ENCODE results near the gene GPBP1L1. TPM values are rescaled to one million over a fixed set of nuclear protein-coding genes. Genes with fewer than 3 reads are reported as not detected.
A peak's percentile ranks its signal among the peaks of the same experiment; 100 is the strongest.

GPBP1L1 gene
- total and polyA plus RNA-seq, 2 of the 13 experiments (the other 11 are each of a cell fraction or from before 2014, with no cell fraction given): 45.9 to 86.1 TPM

DNA sequence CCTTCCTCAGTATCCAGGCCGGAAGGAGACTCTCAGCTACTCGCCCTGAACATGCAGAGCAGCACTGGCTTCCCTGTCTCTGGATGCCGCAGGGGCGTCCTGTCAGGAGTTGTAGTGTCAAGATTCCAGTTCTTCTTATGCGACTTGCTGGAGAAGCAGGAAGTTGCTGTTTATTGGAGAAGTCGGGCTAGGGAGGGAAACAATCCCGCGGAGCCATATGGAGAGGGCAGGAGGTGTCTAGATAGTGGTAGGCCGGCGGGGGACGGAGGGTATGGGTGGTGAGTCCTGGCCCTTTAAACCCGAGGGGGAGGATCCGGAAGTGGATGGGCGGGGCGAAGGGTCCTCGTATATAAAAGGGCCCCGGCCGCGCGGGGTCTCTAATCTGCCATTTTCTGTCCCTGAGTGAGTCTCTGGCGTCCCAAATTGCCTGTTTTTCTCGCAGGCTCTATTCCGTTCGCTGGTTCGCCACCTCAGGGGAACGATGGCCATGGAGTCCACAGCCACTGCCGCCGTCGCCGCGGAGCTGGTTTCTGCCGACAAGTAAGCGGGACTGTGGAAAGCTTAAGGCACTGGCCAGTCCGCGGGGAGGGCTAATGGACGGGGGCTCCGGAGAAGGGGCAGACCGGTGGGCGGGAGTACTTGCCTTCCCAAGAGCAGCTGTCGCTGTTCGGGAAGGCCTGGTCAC lies 102.5 kb downstream of the GPBP1L1 start, which contains the start of gene NASP (continued):
- TF ChIP-seq ZUFSP (CRISPR knock-in tag; IDR thresholded peaks at IDR 0.05; ENCODE audit: borderline replicate concordance) (no peak), SP140L (CRISPR knock-in tag; IDR thresholded peaks at IDR 0.05; ENCODE audit: borderline replicate concordance) (no peak; the same call in 1 of the 2 replicates), ZNF660 (CRISPR knock-in tag; IDR thresholded peaks at IDR 0.05; ENCODE audit: borderline replicate concordance, low read depth) (no peak), MLX (CRISPR knock-in tag; IDR thresholded peaks at IDR 0.05) (no peak), FOXK2 (IDR thresholded peaks at IDR 0.05) (no peak)

DNA sequence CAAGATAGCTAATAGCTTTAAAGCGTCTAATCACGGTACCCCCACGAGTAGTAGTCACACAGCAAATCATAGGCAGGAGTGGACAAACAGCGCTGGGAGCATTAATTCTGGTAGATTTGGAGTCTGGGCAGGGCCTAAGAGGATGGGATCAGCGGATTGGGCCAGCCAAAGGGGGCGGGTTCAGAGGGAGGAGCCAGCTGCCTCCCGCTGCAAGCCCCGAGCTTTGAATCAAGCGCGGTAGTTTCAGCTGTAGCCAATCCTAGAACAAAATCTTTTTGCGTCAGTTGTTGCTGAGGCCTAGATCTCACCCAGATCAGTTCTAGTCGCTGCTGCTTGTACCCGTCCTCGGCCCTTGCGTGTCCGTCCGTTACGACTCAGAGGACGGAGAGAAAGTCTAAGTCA lies 103.1 kb downstream of the GPBP1L1 start:
- in situ Hi-C loops (cut with HindIII; ENCODE audit: extremely low pct_ligation_motif_present, low pct_unique_long_range_greater_than_20kb): loop anchor here (25.0 kb wide), 1 partner anchor 221 kb away; no protein-coding TSS in a partner anchor
- ATAC-seq (peak; percentile 90), DNase-seq (ENCODE audit: low spot score) (peak; percentile 95), FAIRE-seq (peak; percentile 91)
- intact Hi-C loops (cut with micrococcal nuclease; ENCODE audit: unreplicated experiment): loop anchor here (5.0 kb wide), 1 partner anchor 169 kb away; the partner anchor contains the start of gene IPP
- Histone ChIP-seq H3K36me3 (replicated peaks in 1 of 2; ENCODE audit: control insufficient read depth in 1 of 2, insufficient read depth in 2 of 2, low read length in 2 of 2) (peaks cover 0 to 5% of the 10 kb centered on the region in 2 experiments; a peak in 2 of 5 replicates), H4K20me1 (ENCODE audit: insufficient read depth, low read length) (peaks cover 34% of the 10 kb centered on the region), H2AFZ (ENCODE audit: low read length) (peak overlapping the region; percentile 97), H3K4me3 (replicated peaks in 1 of 3; ENCODE audit: insufficient read depth in 1 of 3, low read depth in 2 of 3, low read length in 3 of 3) (peak overlapping the region; percentile 90 to 96 (median 95)), H3K9ac (ENCODE audit: insufficient read depth, low read depth, low read length) (peak overlapping the region; percentile 99), H3K27ac (ENCODE audit: extremely low read length, insufficient read depth, low read length) (peak overlapping the region; percentile 98), H3K4me2 (ENCODE audit: low read depth, low read length) (peak overlapping the region; percentile 82), H3K27me3 (ENCODE audit: control insufficient read depth in 1 of 2, insufficient read depth in 2 of 2, low read length in 2 of 2) (no peaks in the 10 kb centered on the region; a peak in 2 of 5 replicates), H3K4me1 (ENCODE audit: insufficient read depth, low read length) (peaks cover 32% of the 10 kb centered on the region), H3K9me3 (ENCODE audit: low read length) (no peaks in the 10 kb centered on the region), H3K79me2 (ENCODE audit: insufficient read depth, low read length) (peaks cover 42% of the 10 kb centered on the region)
- BruUV-seq (replicated peaks): TSS peak; percentile 84
- CTCF ChIA-PET (ENCODE audit: low intra/inter-chr PET ratio, low total read pairs): no interaction called here
- POLR2A ChIA-PET: interaction anchor here (0.6 to 4.5 kb wide), 19 partner anchors 9 to 571 kb away, joined by 3 to 79 read pairs (median 5); partner anchors contain the start of genes AKR1A1, CCDC163, GPBP1L1 and MMACHC
- WGBS (ENCODE audit: low lambda C conversion rate): 0% methylated on average over 16 of the region's 19 CpGs
- TF ChIP-seq ZFP90 (CRISPR knock-in tag; IDR thresholded peaks at IDR 0.05; ENCODE audit: borderline replicate concordance) (0 out of 2 replicates have a peak, but pooled peaks have one; percentile 11), WIZ (CRISPR knock-in tag; IDR thresholded peaks at IDR 0.05) (no peak), RFX5 (IDR thresholded peaks at IDR 0.05; ENCODE audit: low read depth, low read length) (peak; percentile 99), ZNF33B (CRISPR knock-in tag; IDR thresholded peaks at IDR 0.05) (no peak), HNRNPL (IDR thresholded peaks at IDR 0.05; ENCODE audit: low read depth, low read length) (0 out of 2 replicates have a peak, but pooled peaks have one; percentile 46), ZNF432 (CRISPR knock-in tag; IDR thresholded peaks at IDR 0.05; ENCODE audit: borderline replicate concordance) (no peak), CREM (IDR thresholded peaks at IDR 0.05) (peak; percentile 92), CREM (CRISPR knock-in tag; IDR thresholded peaks at IDR 0.05) (no peak), MED1 (CRISPR knock-in tag; IDR thresholded peaks at IDR 0.05) (no peak), ZNF720 (CRISPR knock-in tag; IDR thresholded peaks at IDR 0.05) (no peak), ETV5 (CRISPR knock-in tag; IDR thresholded peaks at IDR 0.05; ENCODE audit: borderline replicate concordance) (no peak), ZNF782 (CRISPR knock-in tag; IDR thresholded peaks at IDR 0.05; ENCODE audit: borderline replicate concordance) (no peak), ZNF616 (CRISPR knock-in tag; IDR thresholded peaks at IDR 0.05; ENCODE audit: low read depth) (no peak), ZNF451 (CRISPR knock-in tag; IDR thresholded peaks at IDR 0.05) (no peak), AKAP8 (CRISPR knock-in tag; IDR thresholded peaks at IDR 0.05) (no peak), SMYD3 (CRISPR knock-in tag; IDR thresholded peaks at IDR 0.05) (0 out of 2 replicates have a peak, but pooled peaks have one; percentile 13)
- TF ChIP-seq, protein P1, sequence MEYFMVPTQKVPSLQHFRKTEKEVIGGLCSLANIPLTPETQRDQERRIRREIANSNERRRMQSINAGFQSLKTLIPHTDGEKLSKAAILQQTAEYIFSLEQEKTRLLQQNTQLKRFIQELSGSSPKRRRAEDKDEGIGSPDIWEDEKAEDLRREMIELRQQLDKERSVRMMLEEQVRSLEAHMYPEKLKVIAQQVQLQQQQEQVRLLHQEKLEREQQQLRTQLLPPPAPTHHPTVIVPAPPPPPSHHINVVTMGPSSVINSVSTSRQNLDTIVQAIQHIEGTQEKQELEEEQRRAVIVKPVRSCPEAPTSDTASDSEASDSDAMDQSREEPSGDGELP (IDR thresholded peaks at IDR 0.05; ENCODE audit: borderline replicate concordance, low read depth): peak; percentile 88
